MCF 10A (cell line): Measurements from ENCODE around the gene NUBP2. TPM values are rescaled to one million over a fixed set of nuclear protein-coding genes. Genes with fewer than 3 reads are reported as not detected.

Experiments
- BruUV-seq: library from RNA; stranded (reverse); fragments of 400-500 nt; replicated peaks from 2 replicates; lab custom pipeline; 2021; lab: Mats Ljungman, UMichigan
- CTCF ChIA-PET: fragments of 300-600 bp; sonication (Branson Sonifier 250); formaldehyde crosslinking; extraction: SDS; loops from one replicate; lab custom pipeline; 2021; ENCODE audit warnings: antibody characterized with exemption, inconsistent platforms; lab: Yijun Ruan, JAX
- POLR2A ChIA-PET: fragments of 300-600, 350-650 bp; sonication (Branson Sonifier 250); formaldehyde crosslinking; extraction: SDS; loops from one replicate; lab custom pipeline; 2020; ENCODE audit warnings: antibody characterized with exemption, inconsistent platforms; lab: Yijun Ruan, JAX
- DNase-seq: peaks from one replicate; pipeline ENCODE4 v3.0.0-alpha.2; 2018; ENCODE audit not compliant: unreplicated experiment
- H3K27ac Mint-ChIP-seq: one replicate; pipeline ENCODE4 v1.8.0; 2022; ENCODE audit warnings: mild to moderate bottlenecking, low read depth, mixed read lengths; ENCODE audit not compliant: unreplicated experiment
- H3K27me3 Mint-ChIP-seq: one replicate; pipeline ENCODE4 v1.8.0; 2022; ENCODE audit warnings: mixed read lengths; ENCODE audit not compliant: insufficient read depth, unreplicated experiment
- H3K36me3 Mint-ChIP-seq: one replicate; pipeline ENCODE4 v1.8.0; 2022; ENCODE audit warnings: mild to moderate bottlenecking, moderate library complexity, mixed read lengths; ENCODE audit not compliant: insufficient read depth, unreplicated experiment
- H3K4me1 Mint-ChIP-seq: one replicate; pipeline ENCODE4 v1.8.0; 2022; ENCODE audit warnings: mixed read lengths; ENCODE audit not compliant: insufficient read depth, unreplicated experiment
- H3K4me3 Mint-ChIP-seq: one replicate; pipeline ENCODE4 v1.8.0; 2022; ENCODE audit warnings: mild to moderate bottlenecking, moderate library complexity, mixed read lengths; ENCODE audit not compliant: unreplicated experiment
- H3K9me3 Mint-ChIP-seq: one replicate; pipeline ENCODE4 v1.8.0; 2022; ENCODE audit warnings: mixed read lengths; ENCODE audit not compliant: unreplicated experiment
- CTCF ChIP-seq: fragments of 200-600 bp; IDR thresholded peaks from one replicate; pipeline ENCODE4 v1.8.0; 2022; ENCODE audit warnings: antibody characterized with exemption, mild to moderate bottlenecking; ENCODE audit not compliant: unreplicated experiment
- intact Hi-C: fragments of 100-400 bp; cut with micrococcal nuclease; formaldehyde crosslinking; loops from 2 replicates; pipeline ENCODE4 v1.14.1; 2022
- total RNA-seq: library from RNA; stranded (reverse); gene quantifications from 2 replicates; pipeline ENCODE4 v1.2.3, GENCODE V29; 2022

NUBP2 gene
- total RNA-seq, 1 experiment from 2014 or later: 71.3 TPM

- no peak for TF ChIP-seq CTCF
- no peaks in the 10 kb centered on the region for H3K27me3 Mint-ChIP-seq
- no peaks in the 10 kb centered on the region for H3K4me1 Mint-ChIP-seq
- H3K4me3 Mint-ChIP-seq: no peak overlapping the region
- H3K9me3 Mint-ChIP-seq: no peaks in the 10 kb centered on the region
- intact Hi-C loops: no loop called here
- CTCF ChIA-PET: interaction anchor here (0.7 kb wide), 1 partner anchor 188 kb away, joined by 3 read pairs; no protein-coding TSS in a partner anchor
- H3K36me3 Mint-ChIP-seq: peaks cover 56% of the 10 kb centered on the region
- POLR2A ChIA-PET: no interaction called here
- no TSS peak for BruUV-seq
- no peak overlapping the region for H3K27ac Mint-ChIP-seq
- no peak for DNase-seq
Measured at GRCh38 chr16:1816396-1817275, 33.9 kb downstream of the NUBP2 start.

- TF ChIP-seq CTCF: no peak
- ChIA-PET CTCF (interaction anchor here (0.7 kb wide), 1 partner anchor 188 kb away, joined by 3 read pairs; no protein-coding TSS in a partner anchor), POLR2A (no interaction called here)
- no peak overlapping the region for H3K27ac Mint-ChIP-seq
- no peak overlapping the region for H3K4me3 Mint-ChIP-seq
- peaks cover 60% of the 10 kb centered on the region for H3K36me3 Mint-ChIP-seq
- no peaks in the 10 kb centered on the region for H3K9me3 Mint-ChIP-seq
- BruUV-seq: no TSS peak
- no peak for DNase-seq
- no peaks in the 10 kb centered on the region for H3K27me3 Mint-ChIP-seq
- intact Hi-C loops: no loop called here
- no peaks in the 10 kb centered on the region for H3K4me1 Mint-ChIP-seq
Measured at GRCh38 chr16:1817276-1817589, 34.5 kb downstream of the NUBP2 start.

GRCh38 chr16:1817716-1818115 is 35.0 kb downstream of the NUBP2 start:
- CTCF ChIA-PET: interaction anchor here (0.7 kb wide), 1 partner anchor 189 kb away, joined by 3 read pairs; no protein-coding TSS in a partner anchor

More at GRCh38 chr16:1817716-1818115, 35.0 kb downstream of the NUBP2 start:
- intact Hi-C loops: no loop called here
- no peak for DNase-seq
- H3K27ac Mint-ChIP-seq: no peak overlapping the region
- BruUV-seq: no TSS peak
- H3K4me1 Mint-ChIP-seq: no peaks in the 10 kb centered on the region
- no peak for TF ChIP-seq CTCF
- no peaks in the 10 kb centered on the region for H3K9me3 Mint-ChIP-seq
- no peaks in the 10 kb centered on the region for H3K27me3 Mint-ChIP-seq
- no peak overlapping the region for H3K4me3 Mint-ChIP-seq
- peaks cover 58% of the 10 kb centered on the region for H3K36me3 Mint-ChIP-seq
- POLR2A ChIA-PET: no interaction called here
